B cell (primary cell): Measurements from ENCODE around the gene NUDT3.

ENCODE experiments used
- CTCF ChIP-seq: fragments of 200-600 bp; IDR thresholded peaks from one replicate; pipeline ENCODE4 v1.8.0; 2022; ENCODE audit warnings: antibody characterized with exemption, mild to moderate bottlenecking
- EZH2 ChIP-seq: IDR thresholded peaks from 2 replicates; pipeline ENCODE4 v1.6.1; 2012; ENCODE audit warnings: borderline replicate concordance, low read depth, mild to moderate bottlenecking, moderate library complexity, low read length; ENCODE audit not compliant: insufficient read depth, poor library complexity, severe bottlenecking

- TF ChIP-seq CTCF, result no peak
- no peak for TF ChIP-seq EZH2
Observed at GRCh38 chr6:34388421-34388820, 4.0 kb downstream of the NUDT3 start.
